Measurements from ENCODE around the gene ATP2B2.

The ATP2B2 gene

GRCh38 chr3:10368512-10368911 lies 136.9 kb downstream of the ATP2B2 start (continued):
- no peak for TF ChIP-seq ZNF621 (tag by site-specific recombination; IDR thresholded peaks at IDR 0.05)
- TF ChIP-seq ZNF23 (tag by site-specific recombination; IDR thresholded peaks at IDR 0.05; ENCODE audit: borderline replicate concordance) = no peak
- TF ChIP-seq ZNF112 (tag by site-specific recombination; IDR thresholded peaks at IDR 0.05) = no peak
- no peak for TF ChIP-seq ZNF121 (tag by site-specific recombination; IDR thresholded peaks at IDR 0.05)
- TF ChIP-seq ZNF2 (tag by site-specific recombination; IDR thresholded peaks at IDR 0.05) = no peak
- peak; percentile 42; the same call in 1 of the 2 replicates for TF ChIP-seq ZNF747 (tag by site-specific recombination; IDR thresholded peaks at IDR 0.05)
- no peak for TF ChIP-seq ZBTB20 (tag by site-specific recombination; IDR thresholded peaks at IDR 0.05)
- no peak for TF ChIP-seq ZBTB49 (tag by site-specific recombination; IDR thresholded peaks at IDR 0.05; ENCODE audit: low read depth)
- TF ChIP-seq FEZF1 (tag by site-specific recombination; IDR thresholded peaks at IDR 0.05) = no peak
- no peak for TF ChIP-seq ZNF140 (tag by site-specific recombination; IDR thresholded peaks at IDR 0.05)
- TF ChIP-seq ZNF10 (tag by site-specific recombination; IDR thresholded peaks at IDR 0.05) = no peak
- TF ChIP-seq HOXD13 (CRISPR knock-in tag; IDR thresholded peaks at IDR 0.05; ENCODE audit: borderline replicate concordance) = no peak
- TF ChIP-seq SP2 (tag by site-specific recombination; IDR thresholded peaks at IDR 0.05) = no peak
- no peak for TF ChIP-seq ZNF670 (tag by site-specific recombination; IDR thresholded peaks at IDR 0.05; ENCODE audit: low read depth)
- TF ChIP-seq ZNF473 (tag by site-specific recombination; IDR thresholded peaks at IDR 0.05) = 0 out of 2 replicates have a peak, but pooled peaks have one; percentile 61
- no peak for TF ChIP-seq ZNF24 (tag by site-specific recombination; IDR thresholded peaks at IDR 0.05)
- TF ChIP-seq ZNF18 (tag by site-specific recombination; IDR thresholded peaks at IDR 0.05) = no peak
- TF ChIP-seq ZNF654 (tag by site-specific recombination; IDR thresholded peaks at IDR 0.05; ENCODE audit: low read depth) = no peak
- TF ChIP-seq, protein P1, sequence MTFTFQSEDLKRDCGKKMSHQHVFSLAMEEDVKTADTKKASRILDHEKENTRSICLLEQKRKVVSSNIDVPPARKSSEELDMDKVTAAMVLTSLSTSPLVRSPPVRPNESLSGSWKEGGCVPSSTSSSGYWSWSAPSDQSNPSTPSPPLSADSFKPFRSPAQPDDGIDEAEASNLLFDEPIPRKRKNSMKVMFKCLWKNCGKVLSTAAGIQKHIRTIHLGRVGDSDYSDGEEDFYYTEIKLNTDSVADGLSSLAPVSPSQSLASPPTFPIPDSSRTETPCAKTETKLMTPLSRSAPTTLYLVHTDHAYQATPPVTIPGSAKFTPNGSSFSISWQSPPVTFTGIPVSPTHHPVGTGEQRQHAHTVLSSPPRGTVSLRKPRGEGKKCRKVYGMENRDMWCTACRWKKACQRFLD (tag by site-specific recombination; IDR thresholded peaks at IDR 0.05) = no peak
- TF ChIP-seq, protein P2, sequence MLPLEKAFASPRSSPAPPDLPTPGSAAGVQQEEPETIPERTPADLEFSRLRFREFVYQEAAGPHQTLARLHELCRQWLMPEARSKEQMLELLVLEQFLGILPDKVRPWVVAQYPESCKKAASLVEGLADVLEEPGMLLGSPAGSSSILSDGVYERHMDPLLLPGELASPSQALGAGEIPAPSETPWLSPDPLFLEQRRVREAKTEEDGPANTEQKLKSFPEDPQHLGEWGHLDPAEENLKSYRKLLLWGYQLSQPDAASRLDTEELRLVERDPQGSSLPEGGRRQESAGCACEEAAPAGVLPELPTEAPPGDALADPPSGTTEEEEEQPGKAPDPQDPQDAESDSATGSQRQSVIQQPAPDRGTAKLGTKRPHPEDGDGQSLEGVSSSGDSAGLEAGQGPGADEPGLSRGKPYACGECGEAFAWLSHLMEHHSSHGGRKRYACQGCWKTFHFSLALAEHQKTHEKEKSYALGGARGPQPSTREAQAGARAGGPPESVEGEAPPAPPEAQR (tag by site-specific recombination; IDR thresholded peaks at IDR 0.05) = no peak
- no peak for TF ChIP-seq TSHZ1 (tag by site-specific recombination; IDR thresholded peaks at IDR 0.05; ENCODE audit: borderline replicate concordance)
- no peak for TF ChIP-seq ZNF146 (tag by site-specific recombination; IDR thresholded peaks at IDR 0.05)
- no peak for TF ChIP-seq ZNF292 (tag by site-specific recombination; IDR thresholded peaks at IDR 0.05; ENCODE audit: borderline replicate concordance, low read depth)
- peak; percentile 96 for TF ChIP-seq ZBTB17 (tag by site-specific recombination; IDR thresholded peaks at IDR 0.05)
- TF ChIP-seq, protein P3, sequence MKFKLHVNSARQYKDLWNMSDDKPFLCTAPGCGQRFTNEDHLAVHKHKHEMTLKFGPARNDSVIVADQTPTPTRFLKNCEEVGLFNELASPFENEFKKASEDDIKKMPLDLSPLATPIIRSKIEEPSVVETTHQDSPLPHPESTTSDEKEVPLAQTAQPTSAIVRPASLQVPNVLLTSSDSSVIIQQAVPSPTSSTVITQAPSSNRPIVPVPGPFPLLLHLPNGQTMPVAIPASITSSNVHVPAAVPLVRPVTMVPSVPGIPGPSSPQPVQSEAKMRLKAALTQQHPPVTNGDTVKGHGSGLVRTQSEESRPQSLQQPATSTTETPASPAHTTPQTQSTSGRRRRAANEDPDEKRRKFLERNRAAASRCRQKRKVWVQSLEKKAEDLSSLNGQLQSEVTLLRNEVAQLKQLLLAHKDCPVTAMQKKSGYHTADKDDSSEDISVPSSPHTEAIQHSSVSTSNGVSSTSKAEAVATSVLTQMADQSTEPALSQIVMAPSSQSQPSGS (tag by site-specific recombination; IDR thresholded peaks at IDR 0.05; ENCODE audit: low read depth) = no peak
- TF ChIP-seq, protein P4, sequence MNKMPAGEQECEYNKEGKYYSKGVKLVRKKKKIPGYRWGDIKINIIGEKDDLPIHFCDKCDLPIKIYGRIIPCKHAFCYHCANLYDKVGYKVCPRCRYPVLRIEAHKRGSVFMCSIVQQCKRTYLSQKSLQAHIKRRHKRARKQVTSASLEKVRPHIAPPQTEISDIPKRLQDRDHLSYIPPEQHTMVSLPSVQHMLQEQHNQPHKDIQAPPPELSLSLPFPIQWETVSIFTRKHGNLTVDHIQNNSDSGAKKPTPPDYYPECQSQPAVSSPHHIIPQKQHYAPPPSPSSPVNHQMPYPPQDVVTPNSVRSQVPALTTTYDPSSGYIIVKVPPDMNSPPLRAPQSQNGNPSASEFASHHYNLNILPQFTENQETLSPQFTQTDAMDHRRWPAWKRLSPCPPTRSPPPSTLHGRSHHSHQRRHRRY (tag by site-specific recombination; IDR thresholded peaks at IDR 0.05) = no peak
- TF ChIP-seq ZSCAN23 (tag by site-specific recombination; IDR thresholded peaks at IDR 0.05) = no peak
- no peak for TF ChIP-seq ZNF169 (tag by site-specific recombination; IDR thresholded peaks at IDR 0.05)
